ENCODE data around the gene EMILIN2.

- TF ChIP-seq POLR2A (IDR thresholded peaks at IDR 0.05) (no peak), CTCF (IDR thresholded peaks at IDR 0.05) (no peak), POLR2AphosphoS5 (IDR thresholded peaks at IDR 0.05; ENCODE audit: insufficient read depth in 1 of 2, low read depth in 1 of 2) (no peak)
Measured at GRCh38 chr18:2952605-2953004, 105.8 kb downstream of the EMILIN2 start.
